NT2/D1 (cell line): ENCODE results near the gene EDAR.

Source experiments
- SUZ12 ChIP-seq: IDR thresholded peaks from 2 replicates; pipeline ENCODE4 v1.6.1; 2011; ENCODE audit not compliant: insufficient read length, insufficient read depth; ENCODE audit errors: extremely low read depth
- YY1 ChIP-seq: IDR thresholded peaks from 2 replicates; pipeline ENCODE4 v1.6.1; 2011; ENCODE audit not compliant: insufficient read length, insufficient read depth
- ZNF274 ChIP-seq: IDR thresholded peaks from 2 replicates; pipeline ENCODE4 v1.6.1; 2011; ENCODE audit warnings: mild to moderate bottlenecking, low read depth, low read length

GRCh38 chr2:109005686-109006204 lies 16.7 kb upstream of the EDAR start:
- TF ChIP-seq ZNF274 (no peak), SUZ12 (no peak), YY1 (no peak)
